ENCODE measurements around the gene SIMC1.
"Not testable (repeated sequence)": the region's sequence is repeated elsewhere in the genome, so short reads cannot be mapped to it uniquely, and the experiment has no call there.

Gene SIMC1

DNA sequence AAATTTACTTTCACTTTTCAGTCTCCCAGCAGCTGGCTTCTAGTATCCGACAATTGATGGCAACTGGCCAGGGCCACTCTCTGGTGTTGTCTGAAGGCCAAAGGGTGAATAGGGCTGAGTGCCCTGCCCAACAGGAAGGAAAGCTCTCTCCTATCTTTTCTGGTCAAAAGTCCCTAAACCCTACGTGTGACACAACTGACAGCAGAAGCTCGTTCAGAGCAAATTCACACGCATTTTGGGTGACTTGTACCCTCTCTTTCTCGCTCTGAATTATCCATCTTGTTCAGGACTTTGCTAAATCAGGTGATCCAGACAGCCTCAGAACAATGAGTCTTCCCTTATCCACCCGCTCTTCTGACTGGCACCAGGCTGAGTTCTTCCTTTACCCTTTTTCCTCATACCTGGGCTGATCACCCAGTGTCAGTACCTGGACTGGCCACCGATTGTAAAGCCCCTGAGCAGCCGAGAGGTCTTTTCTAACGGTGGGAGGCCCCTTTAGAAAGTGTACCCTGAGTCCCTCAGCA lies 21.8 kb upstream of the SIMC1 start:
- not testable (repeated sequence) for DNase-seq

DNA sequence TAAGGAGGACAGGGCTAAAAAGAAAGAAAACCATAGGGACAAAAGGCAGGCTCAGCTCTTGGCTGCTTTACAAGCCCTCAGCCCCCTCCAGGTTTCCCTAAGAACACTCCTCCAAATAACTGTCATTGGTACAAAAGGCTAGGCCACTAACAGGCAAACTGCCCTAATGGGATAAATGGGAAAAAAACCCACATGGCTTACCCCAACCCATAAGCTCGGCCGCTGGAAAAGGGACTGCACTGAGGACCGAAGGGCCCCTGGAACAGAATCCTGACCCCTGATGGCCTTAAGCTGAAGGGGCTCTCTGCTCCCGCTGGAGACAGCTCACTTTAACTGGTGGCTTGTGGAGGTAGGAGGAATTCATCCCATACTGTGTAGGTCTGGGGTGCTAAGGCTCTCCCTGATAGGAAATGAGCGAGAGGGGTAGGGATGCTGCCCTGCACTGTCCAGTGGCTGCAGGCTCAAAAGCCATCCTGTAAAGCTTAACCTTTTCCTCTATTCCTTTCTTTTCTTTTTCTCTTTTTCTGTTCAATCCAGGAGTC lies 21.0 kb upstream of the SIMC1 start:
- not testable (repeated sequence) for DNase-seq

DNA sequence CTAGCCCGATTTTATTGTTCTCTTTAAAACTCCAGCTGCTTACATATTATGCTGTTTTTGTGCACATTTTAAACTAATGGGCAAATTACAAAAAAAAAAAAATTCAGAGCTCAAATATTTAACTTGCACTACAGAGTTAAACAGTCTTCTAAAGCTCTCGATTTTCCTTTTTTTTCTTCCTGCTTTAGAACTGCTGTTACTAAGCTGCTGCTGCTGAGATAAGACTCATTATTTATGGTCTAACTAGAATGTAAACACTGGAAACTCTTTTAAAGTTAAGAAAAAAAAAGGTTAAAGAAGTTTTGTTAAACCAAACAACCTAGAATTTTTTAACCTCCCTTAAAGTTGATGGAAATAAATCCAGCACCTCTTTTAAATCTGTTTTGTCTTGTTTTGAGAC lies 20.5 kb upstream of the SIMC1 start:
- not testable (repeated sequence) for DNase-seq

DNA sequence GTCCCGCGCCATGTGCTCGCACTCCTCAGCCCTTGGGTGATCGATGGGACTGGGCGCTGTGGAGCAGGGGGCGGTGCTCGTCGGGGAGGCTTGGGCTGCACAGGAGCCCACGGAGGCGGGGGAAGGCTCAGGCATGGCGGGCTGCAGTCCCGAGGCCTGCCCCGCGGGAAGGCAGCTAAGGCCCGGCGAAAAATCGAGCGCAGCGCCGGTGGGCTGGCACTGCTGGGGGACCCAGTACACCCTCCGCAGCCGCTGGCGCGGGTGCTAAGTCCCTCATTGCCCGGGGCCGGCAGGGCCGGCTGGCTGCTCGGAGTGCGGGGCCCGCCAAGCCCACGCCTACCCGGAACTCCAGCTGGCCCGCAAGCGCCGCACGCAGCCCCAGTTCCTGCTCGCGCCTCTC lies 16.2 kb upstream of the SIMC1 start:
- DNase-seq = not testable (repeated sequence)

DNA sequence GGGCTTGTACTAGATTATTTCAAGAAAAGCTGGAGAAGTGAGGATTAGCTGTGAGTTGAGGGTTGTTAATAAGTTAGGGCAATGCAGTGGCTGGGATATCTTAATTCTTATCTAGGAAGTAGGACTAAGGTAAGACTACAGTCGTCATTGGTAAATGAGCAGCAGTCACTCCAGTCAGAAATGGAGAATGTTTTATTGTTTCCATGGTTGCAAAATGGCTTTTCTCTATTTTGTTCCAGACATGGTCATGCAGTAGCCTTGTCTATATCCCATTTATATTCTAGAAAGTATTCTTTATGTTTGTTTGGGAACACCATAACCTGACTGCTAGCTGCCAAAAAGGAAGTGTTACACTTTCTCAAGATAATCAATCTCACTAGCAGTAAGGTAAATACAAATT lies 9.9 kb upstream of the SIMC1 start:
- not testable (repeated sequence) for DNase-seq

DNA sequence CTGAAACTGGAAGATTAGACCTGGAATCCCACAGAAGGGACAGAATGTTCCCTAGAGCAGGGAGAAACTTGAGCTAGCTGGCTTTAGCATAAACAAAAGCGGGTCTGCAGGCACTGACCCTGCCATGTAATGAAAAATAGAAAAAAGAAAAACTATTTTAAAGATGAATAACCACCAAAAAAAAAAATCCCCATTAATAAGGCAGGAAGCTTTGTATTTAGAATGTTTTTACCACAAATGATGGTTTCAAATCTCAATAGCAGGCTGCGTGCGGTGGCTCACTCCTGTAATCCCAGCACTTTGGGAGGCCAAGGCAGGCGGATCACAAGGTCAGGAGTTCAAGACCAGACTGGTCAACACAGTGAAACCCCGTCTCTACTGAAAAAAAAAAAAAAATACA lies 5.0 kb upstream of the SIMC1 start:
- not testable (repeated sequence) for DNase-seq

DNA sequence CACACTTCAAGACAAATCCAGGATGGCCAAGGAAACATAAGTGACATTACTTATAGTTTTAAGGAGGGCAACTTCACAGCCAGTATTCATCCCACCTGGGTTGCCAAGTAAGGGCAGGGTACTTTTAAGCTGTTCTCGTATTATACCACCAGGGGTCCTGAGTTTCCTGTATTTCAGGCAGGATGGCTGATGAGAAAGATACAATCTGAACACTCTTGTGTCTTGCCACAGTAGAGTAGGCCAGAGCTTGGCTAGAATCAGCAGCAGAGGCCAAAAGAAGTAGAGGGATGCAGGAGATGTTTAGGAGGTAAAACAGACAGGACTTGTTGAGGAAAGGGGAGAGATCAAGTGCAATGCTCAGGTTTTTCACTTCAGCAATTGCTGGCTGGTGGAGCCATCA lies 3.1 kb upstream of the SIMC1 start:
- DNase-seq = peak; percentile 8 to 20

DNA sequence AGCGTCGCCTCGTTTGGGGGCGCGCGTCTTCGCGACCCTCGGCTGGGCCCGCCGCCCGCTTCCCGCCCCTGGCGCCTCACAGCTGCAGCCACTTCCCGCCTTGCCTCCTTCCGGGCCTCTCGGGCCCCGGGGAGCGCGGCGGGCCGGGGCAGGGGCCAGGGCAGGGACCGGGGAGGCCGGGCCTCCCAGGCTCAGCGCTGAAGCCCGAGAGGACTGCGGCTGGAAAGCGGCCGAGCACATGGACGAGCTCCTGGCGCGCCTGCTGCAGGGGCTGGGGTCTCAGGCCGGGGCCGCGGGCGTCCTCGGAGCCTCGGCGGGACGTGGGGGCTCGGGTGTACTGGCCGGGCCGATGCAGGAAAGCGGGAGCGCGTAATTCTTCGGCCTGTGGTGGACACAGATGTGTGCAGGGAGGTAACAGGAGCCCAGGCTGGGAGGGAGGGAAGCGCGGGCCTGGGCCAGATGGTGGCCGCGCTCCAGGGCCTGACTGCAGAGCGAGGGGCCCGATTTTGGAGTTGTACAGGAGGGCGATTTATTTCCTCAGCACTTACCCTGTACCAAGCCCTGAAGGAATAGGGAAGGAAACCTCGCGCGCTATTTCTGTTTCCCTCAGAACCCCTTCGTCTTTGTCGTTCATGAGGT lies 540 bp downstream of the SIMC1 start:
- DNase-seq = not testable (repeated sequence)

DNA sequence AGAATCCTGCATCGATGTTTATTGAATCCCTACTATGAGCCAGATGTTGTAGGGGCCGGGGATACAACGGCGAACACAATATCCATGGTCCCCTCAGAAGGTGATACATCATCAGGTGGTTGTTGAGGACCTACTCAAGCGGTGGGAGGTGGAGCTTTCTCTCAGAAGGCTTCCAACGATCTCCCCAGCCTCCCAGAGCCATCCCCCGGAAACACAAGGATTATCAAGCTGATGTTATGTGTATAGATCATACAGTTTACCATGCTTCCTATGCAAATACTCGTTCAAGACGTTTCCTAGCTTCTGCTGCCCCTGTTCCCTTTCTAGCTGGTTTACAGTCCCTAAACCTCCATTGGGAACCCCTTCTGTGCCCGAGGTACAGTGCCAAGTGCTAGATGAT lies 1.1 kb downstream of the SIMC1 start:
- not testable (repeated sequence) for DNase-seq

DNA sequence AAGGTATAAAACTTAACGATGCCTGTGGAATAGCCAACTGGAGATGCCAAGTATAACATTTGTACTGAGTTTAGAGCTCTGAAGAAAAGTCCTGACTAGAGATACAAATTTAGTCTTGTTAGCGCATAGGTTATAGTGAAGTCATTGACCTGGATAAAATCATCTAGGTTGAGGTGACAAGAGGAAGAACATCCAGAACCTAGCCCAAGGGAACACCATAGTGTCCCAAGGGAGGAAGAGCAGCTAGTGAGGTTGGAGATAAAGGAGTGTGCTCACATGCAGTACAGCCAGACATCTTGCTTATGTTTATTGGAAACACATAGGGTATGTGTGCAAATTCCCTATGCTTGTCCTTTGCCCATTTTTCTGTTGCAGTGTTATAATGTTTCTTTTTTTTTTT lies 6.1 kb downstream of the SIMC1 start:
- not testable (repeated sequence) for DNase-seq

DNA sequence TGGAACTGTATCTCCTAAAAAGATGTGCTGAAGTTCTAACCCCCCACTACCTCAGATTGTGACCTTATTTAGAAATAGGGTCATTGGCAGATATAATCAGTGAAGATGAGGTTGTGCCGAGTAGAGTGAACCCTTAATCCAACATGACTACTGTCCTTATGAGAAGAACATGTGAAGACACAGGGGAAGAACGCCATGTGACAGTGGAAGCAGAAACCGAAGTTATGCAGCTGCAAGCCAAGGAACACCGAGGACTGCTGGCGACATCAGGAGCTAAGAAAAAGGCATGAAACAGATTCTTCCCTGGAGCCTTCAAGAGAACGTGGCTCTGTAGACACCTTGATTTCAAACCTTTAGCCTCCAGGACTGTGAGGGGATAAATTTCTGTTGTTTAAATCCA lies 6.8 kb downstream of the SIMC1 start:
- not testable (repeated sequence) for DNase-seq

DNA sequence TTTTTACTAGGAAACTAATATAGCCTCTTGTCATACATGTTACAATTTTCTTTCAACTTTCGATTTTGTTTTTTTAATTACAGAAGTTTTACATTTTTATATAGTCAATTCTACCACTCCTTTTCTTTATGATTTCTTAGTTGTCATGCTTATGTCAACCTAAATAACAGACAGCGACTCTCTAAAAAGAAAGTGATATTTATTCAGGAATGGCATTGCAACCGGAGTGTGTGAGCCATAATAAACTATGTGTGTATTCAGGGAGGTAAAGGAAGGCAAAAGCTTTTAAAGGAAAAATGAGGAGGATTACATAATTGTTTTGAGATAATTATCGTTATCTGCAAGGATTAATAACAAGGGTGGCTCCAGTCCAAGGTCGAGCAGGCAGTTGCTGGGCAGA lies 7.3 kb downstream of the SIMC1 start:
- not testable (repeated sequence) for DNase-seq

DNA sequence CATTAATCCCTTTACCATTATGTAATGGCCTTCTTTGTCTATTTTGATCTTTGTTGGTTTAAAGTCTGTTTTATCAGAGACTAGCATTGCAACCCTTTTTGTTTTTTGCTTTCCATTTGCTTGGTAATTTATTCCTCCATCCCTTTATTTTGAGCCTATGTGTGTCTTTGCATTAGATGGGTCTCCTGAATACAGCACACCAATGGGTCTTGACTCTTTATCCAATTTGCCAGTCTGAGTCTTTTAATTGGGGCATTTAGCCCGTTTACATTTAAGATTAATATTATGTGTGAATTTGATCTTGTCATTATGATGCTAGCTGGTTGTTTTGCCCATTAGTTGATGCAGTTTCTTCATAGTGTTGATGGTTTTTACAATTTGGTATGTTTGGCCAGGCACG lies 12.5 kb downstream of the SIMC1 start:
- DNase-seq = not testable (repeated sequence)

DNA sequence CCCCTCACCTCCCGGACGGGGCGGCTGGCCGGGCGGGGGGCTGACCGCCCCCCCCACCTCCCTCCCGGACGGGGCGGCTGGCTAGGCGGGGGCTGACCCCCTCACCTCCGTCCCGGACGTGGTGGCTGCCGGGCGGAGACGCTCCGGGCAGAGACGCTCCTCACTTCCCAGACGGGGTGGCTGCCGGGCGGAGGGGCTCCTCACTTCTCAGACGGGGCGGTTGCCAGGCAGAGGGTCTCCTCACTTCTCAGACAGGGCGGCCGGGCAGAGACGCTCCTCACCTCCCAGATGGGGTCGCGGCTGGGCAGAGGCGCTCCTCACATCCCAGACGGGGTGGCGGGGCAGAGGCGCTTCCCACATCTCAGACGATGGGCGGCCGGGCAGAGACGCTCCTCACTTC lies 13.9 kb downstream of the SIMC1 start:
- not testable (repeated sequence) for DNase-seq

DNA sequence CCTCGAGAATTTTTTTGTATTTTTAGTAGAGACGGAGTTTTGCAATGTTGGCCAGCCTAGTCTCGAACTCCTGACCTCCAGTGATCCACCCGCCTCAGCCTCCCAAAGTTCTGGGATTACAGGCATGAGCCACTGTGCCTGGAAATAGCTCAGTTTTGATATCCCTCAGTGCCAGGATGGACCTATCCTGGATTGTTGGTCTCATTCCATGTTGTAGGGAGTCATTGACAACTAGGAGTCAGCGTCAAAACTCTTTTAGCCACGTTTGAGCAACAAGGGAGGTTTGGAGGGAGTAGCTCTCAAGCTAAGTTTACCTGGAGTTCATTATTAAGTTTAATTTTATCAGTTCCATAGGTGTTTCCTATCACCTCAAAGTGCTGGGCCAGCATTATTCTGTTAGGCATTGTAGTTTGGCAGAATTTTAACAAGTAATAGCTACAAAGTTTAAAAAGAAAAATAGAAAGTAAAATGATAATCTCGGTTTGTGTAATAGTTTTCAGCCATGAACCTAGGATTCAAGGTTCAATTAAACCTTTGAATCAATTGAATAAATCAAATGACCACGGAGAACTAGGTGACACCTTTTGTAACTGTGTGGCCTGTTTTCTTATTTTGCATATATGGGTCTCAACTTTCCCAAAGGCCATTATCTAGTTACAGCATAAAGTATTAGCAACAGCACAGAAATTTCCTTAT lies 15.3 kb downstream of the SIMC1 start:
- DNase-seq = not testable (repeated sequence)

DNA sequence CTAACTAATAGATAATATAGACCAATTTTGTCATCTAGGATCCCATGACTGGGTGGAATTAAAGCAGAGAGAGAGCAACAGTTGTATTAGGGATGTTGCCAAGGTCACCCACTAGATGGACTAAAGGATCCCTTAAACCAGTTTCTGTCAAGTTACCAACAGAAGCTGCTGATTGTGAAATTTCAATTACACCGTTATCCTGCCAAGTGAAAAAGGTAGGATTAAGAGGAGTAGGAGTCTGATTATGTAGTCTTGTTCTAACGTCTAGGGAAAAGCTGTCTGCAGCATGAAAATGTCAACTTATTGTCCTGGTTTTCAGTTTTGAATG lies 15.8 kb downstream of the SIMC1 start:
- DNase-seq = not testable (repeated sequence)

DNA sequence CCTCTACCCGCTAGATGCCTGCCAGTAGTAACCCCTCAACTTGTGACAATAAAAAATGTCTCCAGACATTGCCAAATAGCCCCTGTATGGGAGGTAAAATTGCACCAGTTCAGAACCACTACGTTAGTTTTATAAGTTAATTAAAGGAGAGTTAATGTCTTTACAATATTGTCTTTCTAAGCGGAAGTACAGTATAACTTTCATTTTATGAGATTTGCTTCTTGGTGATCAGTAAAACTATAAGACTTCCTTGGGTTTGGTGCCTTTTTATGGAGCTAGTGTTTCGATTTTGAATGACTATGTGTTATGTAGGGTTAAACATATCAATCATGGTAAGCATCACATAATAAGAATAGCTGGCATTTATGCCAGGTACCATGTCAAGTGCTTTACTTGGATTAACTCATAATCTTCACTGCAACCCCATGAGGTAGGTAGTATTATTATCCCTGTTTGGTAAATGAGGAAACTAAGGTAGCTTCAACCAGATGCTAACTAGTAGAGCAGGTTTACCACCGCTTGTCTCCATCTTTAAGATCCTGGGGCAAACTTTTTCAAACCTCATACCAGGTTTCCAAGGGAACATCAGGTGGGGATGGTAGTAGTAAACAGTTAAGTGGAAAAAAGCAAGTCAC lies 19.8 kb downstream of the SIMC1 start:
- DNase-seq = not testable (repeated sequence)

DNA sequence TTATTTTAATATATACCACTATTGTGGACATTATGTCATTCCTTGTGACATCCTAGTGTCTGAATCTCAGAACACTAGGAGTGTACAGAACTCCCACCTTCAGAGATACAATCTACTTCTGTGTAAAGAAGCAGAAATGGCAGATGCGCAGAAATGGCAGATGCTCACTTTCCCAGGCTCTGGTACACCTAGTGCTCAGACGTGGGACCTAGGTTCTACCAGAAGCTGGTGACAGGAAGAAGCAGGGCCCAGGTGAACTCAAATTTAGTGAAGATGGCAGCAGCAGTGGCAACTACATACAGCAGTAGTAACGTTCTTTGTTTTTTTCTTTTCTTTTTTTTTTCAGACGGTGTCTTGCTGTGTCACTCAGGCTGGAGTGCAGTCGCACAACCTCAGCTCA lies 22.5 kb downstream of the SIMC1 start:
- not testable (repeated sequence) for DNase-seq

DNA sequence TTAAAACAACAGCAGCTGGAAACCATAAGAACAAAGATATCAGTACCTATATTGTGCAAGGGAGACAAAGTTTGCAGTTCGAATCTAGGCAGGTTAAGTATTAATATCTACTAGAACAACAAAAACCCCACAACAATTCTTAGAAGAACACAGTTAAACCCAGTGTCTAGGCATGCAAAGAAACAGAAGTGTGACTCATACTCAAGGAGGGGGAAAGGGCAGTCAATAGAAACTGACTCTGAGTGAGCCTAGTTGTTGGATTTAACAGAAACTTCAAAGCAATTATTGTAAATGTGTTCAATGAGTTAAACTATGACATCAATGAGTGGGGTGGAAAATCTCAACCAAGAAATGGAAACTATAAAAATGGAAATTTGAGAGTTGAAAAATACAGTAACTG lies 28.2 kb downstream of the SIMC1 start:
- DNase-seq = not testable (repeated sequence)

DNA sequence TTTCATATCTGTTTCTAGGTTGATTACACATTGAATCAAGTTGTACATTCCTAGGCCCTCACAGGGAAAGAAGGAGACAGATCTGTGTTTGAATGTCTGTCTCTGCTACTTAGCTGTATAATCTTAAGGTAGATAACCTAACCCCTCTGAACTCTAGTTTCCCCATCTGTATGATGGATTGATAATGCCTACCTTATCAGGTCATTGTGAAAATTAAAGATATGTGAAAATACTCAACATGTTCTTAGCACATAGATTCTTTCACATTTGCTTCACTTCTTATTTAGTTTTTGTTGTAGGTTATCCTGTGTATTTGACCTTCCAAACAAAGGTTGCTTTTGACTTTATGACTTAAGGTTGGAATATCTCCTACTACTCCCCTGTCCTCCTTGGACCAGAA lies 50.8 kb downstream of the SIMC1 start:
- DNase-seq = not testable (repeated sequence)

DNA sequence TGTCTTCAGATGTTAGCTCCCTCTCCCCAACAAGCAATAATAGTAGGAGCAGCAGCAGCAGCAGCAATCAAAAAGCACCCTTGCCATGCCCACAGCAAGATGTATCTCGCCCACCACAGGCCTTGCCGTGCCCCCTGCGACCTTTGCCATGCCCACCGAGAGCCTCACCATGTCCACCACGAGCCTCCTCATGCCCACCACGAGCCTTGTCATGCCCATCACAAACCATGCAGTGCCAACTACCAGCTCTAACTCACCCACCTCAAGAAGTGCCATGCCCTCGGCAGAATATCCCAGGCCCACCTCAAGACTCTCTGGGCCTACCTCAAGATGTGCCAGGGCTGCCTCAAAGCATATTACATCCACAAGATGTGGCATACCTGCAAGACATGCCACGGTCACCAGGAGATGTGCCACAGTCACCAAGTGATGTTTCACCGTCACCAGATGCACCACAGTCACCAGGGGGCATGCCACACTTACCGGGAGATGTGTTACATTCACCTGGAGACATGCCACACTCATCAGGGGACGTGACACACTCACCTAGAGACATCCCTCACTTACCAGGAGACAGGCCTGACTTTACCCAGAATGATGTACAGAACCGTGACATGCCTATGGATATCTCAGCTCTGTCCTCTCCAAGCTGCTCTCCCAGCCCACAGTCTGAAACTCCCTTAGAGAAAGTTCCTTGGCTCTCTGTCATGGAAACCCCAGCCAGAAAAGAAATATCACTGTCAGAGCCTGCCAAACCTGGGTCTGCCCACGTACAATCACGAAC lies 52.0 kb downstream of the SIMC1 start:
- not testable (repeated sequence) for DNase-seq

DNA sequence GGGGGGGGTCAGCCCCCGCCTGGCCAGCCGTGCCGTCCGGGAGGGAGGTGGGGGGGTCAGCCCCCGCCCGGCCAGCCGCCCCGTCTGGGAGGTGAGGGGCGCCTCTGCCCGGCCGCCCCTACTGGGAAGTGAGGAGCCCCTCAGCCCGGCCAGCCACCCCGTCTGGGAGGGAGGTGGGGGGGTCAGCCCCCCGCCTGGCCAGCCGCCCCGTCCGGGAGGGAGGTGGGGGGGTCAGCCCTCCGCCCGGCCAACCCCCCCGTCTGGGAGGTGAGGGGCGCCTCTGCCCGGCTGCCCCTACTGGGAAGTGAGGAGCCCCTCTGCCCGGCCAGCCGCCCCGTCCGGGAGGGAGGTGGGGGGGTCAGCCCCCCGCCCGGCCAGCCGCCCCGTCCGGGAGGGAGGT lies 67.1 kb downstream of the SIMC1 start:
- not testable (repeated sequence) for DNase-seq

All from inflammatory macrophage treated with lipopolysaccharide for 1 hour (primary cell).